ENCODE data around the gene ZIC4. TPM values are rescaled to one million over a fixed set of nuclear protein-coding genes. Genes with fewer than 3 reads are reported as not detected.

The ZIC4 gene
- total and polyA plus RNA-seq, 2 of the 8 experiments (the other 6 are each of a cell fraction or from before 2014, with no cell fraction given) = 0.03 to 0.13 TPM

- Histone ChIP-seq H3K23ac (ENCODE audit: insufficient read length) (no peak overlapping the region), H3K9me3 (ENCODE audit: insufficient read depth in 2 of 2, low read depth in 1 of 2, low read length in 1 of 2) (no peaks in the 10 kb centered on the region), H3K27ac (ENCODE audit: low read depth, low read length) (no peak overlapping the region), H2BK20ac (ENCODE audit: low read length) (no peak overlapping the region), H3K4me1 (replicated peaks in 1 of 4; ENCODE audit: control insufficient read depth in 3 of 4, insufficient read depth in 4 of 4, low read length in 3 of 4) (peaks cover 13 to 39% (median 15%) of the 10 kb centered on the region in 4 experiments), H2BK120ac (replicated peaks; ENCODE audit: low read depth, low read length) (no peak overlapping the region), H2BK15ac (ENCODE audit: low read length) (no peak overlapping the region), H4K5ac (ENCODE audit: insufficient read length, low read depth, low read length) (no peak overlapping the region), H4K91ac (replicated peaks; ENCODE audit: insufficient read length, low read length) (no peak overlapping the region), H3K9ac (replicated peaks in 1 of 4; ENCODE audit: extremely low read depth in 1 of 4, low read depth in 3 of 4, low read length in 3 of 4) (no peak overlapping the region), H4K20me1 (replicated peaks in 1 of 2; ENCODE audit: control insufficient read depth in 1 of 2, insufficient read depth in 2 of 2, low read length in 2 of 2) (peaks cover under 1 to 8% of the 10 kb centered on the region in 2 experiments), H3K4me2 (ENCODE audit: insufficient read depth in 1 of 2, low read depth in 2 of 2, low read length in 2 of 2) (peak overlapping the region; percentile 68 to 76), H3K79me1 (ENCODE audit: low read depth, low read length) (no peaks in the 10 kb centered on the region), H3K14ac (ENCODE audit: insufficient read length) (no peak overlapping the region), H3K23me2 (ENCODE audit: low read depth, low read length) (peaks cover 6% of the 10 kb centered on the region; the same call in 1 of the 2 replicates), H3K56ac (replicated peaks; ENCODE audit: insufficient read length, low read depth, low read length) (no peak overlapping the region), H3K18ac (ENCODE audit: extremely low read depth, low read length) (no peak overlapping the region), H3K4ac (replicated peaks; ENCODE audit: insufficient read length, low read depth, low read length) (no peak overlapping the region), H3K79me2 (ENCODE audit: control insufficient read depth in 1 of 2, insufficient read depth in 2 of 2, low read length in 2 of 2) (no peaks in the 10 kb centered on the region), H2AK5ac (ENCODE audit: low read depth, low read length) (no peak overlapping the region), H2BK5ac (ENCODE audit: low read depth, low read length) (no peak overlapping the region), H3K4me3 (ENCODE audit: extremely low read depth in 1 of 4, insufficient read depth in 2 of 4, low read depth in 3 of 4, low read length in 4 of 4) (peak overlapping the region in 3 of 4 experiments; percentile 20 to 57 (median 25); a peak in 5 of 8 replicates), H3K27me3 (replicated peaks in 1 of 4; ENCODE audit: control insufficient read depth in 3 of 4, extremely low read depth in 1 of 4, insufficient read depth in 3 of 4, low read length in 3 of 4) (peaks cover 57 to 81% (median 69%) of the 10 kb centered on the region in 4 experiments; a peak in 6 of 7 replicates), H3K36me3 (ENCODE audit: control insufficient read depth in 2 of 4, insufficient read depth in 4 of 4, low read length in 3 of 4) (peaks cover 0 to 3% (median 0%) of the 10 kb centered on the region in 4 experiments; a peak in 1 of 8 replicates), H4K8ac (ENCODE audit: extremely low read depth, insufficient read depth, low read length) (no peak overlapping the region), H2BK12ac (ENCODE audit: low read depth, low read length) (no peak overlapping the region), H2AFZ (ENCODE audit: low read length) (no peak overlapping the region)
- ChIA-PET CTCF (ENCODE audit: partially characterized antibody) (interaction anchor here (0.9 to 17.2 kb wide), 7 partner anchors 10 to 66 kb away, joined by 3 to 485 read pairs (median 4); partner anchors contain the start of gene ZIC4), POLR2A (ENCODE audit: partially characterized antibody) (interaction anchor here (0.7 to 2.8 kb wide), 5 partner anchors 10 to 36 kb away, joined by 3 to 10 read pairs (median 5); no protein-coding TSS in a partner anchor)
- 4% methylated on average over 3 of the region's 3 CpGs; no CpG with 5 or more reads in 1 of the 2 experiments for WGBS, 2 experiments (ENCODE audit: extremely low coverage in 1 of 2, insufficient coverage in 1 of 2, insufficient read length in 1 of 2, insufficient replicate concordance in 2 of 2, low coverage in 1 of 2, low lambda C conversion rate in 2 of 2, missing lambda C conversion rate in 1 of 2)
- FAIRE-seq = no peak
- no peak for DNase-seq (ENCODE audit: low read depth in 1 of 2, low spot score in 2 of 2)
- TF ChIP-seq SUZ12 (IDR thresholded peaks at IDR 0.05; ENCODE audit: low read length) (peak; percentile 96; the same call in 1 of the 2 replicates), JUND (IDR thresholded peaks at IDR 0.05; ENCODE audit: low read length) (no peak), POLR2AphosphoS5 (IDR thresholded peaks at IDR 0.05; ENCODE audit: low read depth, low read length) (no peak)
Measured at GRCh38 chr3:147423537-147423797, 17.1 kb upstream of the ZIC4 start.

Measured in H1 (cell line).